ENCODE results near the gene HSPE1.
"Not testable (repeated sequence)": the region's sequence is repeated elsewhere in the genome, so short reads cannot be mapped to it uniquely, and the experiment has no call there.

The HSPE1 gene

DNA sequence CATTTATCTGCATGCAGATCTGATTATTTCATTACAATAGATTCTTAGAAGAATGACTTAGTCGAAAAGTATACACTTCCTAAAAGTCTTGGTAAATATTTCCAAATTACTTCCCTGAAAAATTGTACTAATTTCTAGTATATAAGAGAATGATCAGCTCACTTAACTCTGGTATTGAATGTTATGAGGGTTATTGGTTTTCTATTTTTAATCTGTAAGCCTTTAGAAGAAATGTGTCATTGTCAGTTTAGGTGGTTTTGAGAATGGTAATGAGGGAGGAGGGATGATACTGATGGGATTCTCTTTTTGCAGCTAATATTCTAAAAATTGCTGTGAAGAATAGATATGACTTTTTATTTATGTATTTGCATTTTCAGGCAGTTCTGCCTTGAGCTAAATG is 39.6 kb downstream of the HSPE1 start:
- no peak for TF ChIP-seq CTCF (IDR thresholded peaks at IDR 0.05; ENCODE audit: low read length, missing control alignments)
- no peak overlapping the region for H3K4me3 ChIP-seq (replicated peaks; ENCODE audit: low read depth, low read length)
- DNase-seq (ENCODE audit: low read depth), result no peak

DNA sequence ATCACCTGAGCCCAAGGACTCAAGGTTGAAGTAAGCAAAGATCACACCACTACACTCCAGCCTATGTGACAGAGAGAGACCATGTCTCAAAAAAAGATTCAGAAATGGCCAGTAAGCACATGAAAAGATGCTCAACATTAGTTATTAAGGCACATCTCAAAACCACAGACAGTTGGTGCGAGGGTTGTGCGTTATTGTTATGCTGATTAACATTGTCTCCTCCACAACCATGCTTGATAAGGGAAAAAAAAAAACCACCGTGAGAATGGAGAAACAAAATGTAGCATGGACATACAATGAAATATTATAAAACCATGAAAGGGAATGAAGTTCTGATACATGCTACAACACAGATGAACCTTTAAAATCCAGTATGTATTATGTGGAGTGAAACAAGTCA is 43.0 kb downstream of the HSPE1 start:
- no peak for DNase-seq (ENCODE audit: low read depth)
- H3K4me3 ChIP-seq (replicated peaks; ENCODE audit: low read depth, low read length), result no peak overlapping the region
- TF ChIP-seq CTCF (IDR thresholded peaks at IDR 0.05; ENCODE audit: low read length, missing control alignments), result no peak

- no peak overlapping the region for H3K4me3 ChIP-seq (replicated peaks; ENCODE audit: low read depth, low read length)
- TF ChIP-seq CTCF (IDR thresholded peaks at IDR 0.05; ENCODE audit: low read length, missing control alignments), result no peak
- no peak for DNase-seq (ENCODE audit: low read depth)
Measured at GRCh38 chr2:197547163-197547900, 47.2 kb downstream of the HSPE1 start.

DNA sequence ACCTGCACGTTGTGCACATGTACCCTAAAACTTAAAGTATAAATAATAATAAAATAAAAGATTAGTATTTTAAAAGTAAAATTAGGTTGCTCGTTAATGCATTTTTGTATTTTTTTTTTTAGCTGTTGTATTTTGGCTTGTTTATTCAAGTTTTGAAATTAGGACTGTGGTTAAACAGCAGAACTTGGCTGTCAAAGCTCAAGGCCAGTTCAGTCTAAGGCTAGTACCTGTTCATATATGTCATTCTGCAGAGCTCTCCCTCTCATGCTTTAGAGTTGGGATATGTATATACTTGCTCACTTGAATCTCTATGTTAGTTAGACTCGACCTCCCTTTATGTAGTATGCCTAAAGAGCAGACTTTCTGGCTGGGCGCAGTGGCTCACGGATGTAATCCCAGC is 48.4 kb downstream of the HSPE1 start:
- TF ChIP-seq CTCF (IDR thresholded peaks at IDR 0.05; ENCODE audit: low read length, missing control alignments), result no peak
- no peak overlapping the region for H3K4me3 ChIP-seq (replicated peaks; ENCODE audit: low read depth, low read length)
- DNase-seq (ENCODE audit: low read depth), result no peak

GRCh38 chr2:197551260-197551659 is 51.1 kb downstream of the HSPE1 start:
- H3K4me3 ChIP-seq (replicated peaks; ENCODE audit: low read depth, low read length); DNase-seq (ENCODE audit: low read depth): not testable (repeated sequence)

Measured in fibroblast of pulmonary artery (primary cell).